Activated T-cell treated with anti-CD3 and anti-CD28 coated beads, Interleukin-2, amount 50 U/mL, for 1 hour (primary cell): ENCODE results near the gene TC2N.
"Not testable (repeated sequence)": the region's sequence is repeated elsewhere in the genome, so short reads cannot be mapped to it uniquely, and the experiment has no call there.

Experiments used
- DNase-seq: peaks from one replicate; pipeline ENCODE4 v3.0.0-alpha.2; 2020

Gene TC2N

GRCh38 chr14:91750634-91751198, 116.6 kb downstream of the TC2N start:
- no peak for DNase-seq

GRCh38 chr14:91749868-91750267, 117.5 kb downstream of the TC2N start:
- no peak for DNase-seq

GRCh38 chr14:91748049-91748448, 119.3 kb downstream of the TC2N start:
- DNase-seq, result no peak

- no peak for DNase-seq
These were observed 122.0 kb downstream of the TC2N start for GRCh38 chr14:91745344-91745743.

- no peak for DNase-seq
These were observed 123.3 kb downstream of the TC2N start for GRCh38 chr14:91744068-91744480.

GRCh38 chr14:91743305-91743653, 124.1 kb downstream of the TC2N start:
- DNase-seq, result no peak

- no peak for DNase-seq
These were observed 124.6 kb downstream of the TC2N start for GRCh38 chr14:91742621-91743304.

GRCh38 chr14:91739867-91740266, 127.5 kb downstream of the TC2N start:
- not testable (repeated sequence) for DNase-seq

GRCh38 chr14:91737619-91738018, 129.7 kb downstream of the TC2N start:
- DNase-seq, result no peak

GRCh38 chr14:91732859-91733477, 134.4 kb downstream of the TC2N start:
- DNase-seq, result no peak

- no peak for DNase-seq
These were observed 134.9 kb downstream of the TC2N start for GRCh38 chr14:91732439-91732838.

GRCh38 chr14:91731986-91732385, 135.3 kb downstream of the TC2N start, which contains the start of gene CATSPERB:
TSS of gene CATSPERB (minus strand) at chr14:91732086. CDS start at chr14:91729479, 2,607 bp downstream.
- DNase-seq, result no peak

- no peak for DNase-seq
These were observed 136.3 kb downstream of the TC2N start for GRCh38 chr14:91731018-91731417.

- no peak for DNase-seq
These were observed 137.6 kb downstream of the TC2N start for GRCh38 chr14:91729756-91730155.
